ENCODE results near the gene MINDY3.

DNA sequence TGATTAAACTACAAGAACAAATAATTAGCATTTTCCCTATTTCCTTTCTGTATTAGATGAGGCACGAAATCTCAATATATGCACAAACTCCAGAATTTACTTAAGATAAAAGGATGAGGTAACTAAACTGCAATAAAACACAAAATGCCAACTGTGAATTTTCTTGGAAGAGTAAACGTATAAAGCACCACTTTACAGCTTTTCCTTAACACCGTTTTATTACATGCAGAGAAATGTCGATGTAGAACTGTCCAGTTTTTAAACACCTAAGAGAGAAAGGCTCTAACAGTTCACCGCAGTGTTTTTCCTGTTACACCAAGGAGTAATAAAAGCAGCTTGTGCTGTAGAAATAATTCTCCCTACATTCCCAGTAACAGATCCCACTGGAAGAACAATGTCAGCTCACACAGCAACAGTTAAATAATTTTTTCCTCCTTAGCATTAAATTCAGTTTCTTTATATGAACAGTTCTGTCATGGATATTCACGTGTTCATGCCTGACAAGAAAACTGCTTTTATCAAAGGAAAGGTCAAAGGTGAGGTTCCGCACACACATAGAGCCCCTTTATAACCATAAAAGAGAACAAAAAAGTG lies 52.0 kb downstream of the MINDY3 start:
- no peak for TF ChIP-seq CTCF (IDR thresholded peaks at IDR 0.05)
- no peak for TF ChIP-seq POLR2A (IDR thresholded peaks at IDR 0.05)
- TF ChIP-seq POLR2AphosphoS5 (IDR thresholded peaks at IDR 0.05), result no peak
